Measurements from ENCODE around the gene LTO1.

DNA sequence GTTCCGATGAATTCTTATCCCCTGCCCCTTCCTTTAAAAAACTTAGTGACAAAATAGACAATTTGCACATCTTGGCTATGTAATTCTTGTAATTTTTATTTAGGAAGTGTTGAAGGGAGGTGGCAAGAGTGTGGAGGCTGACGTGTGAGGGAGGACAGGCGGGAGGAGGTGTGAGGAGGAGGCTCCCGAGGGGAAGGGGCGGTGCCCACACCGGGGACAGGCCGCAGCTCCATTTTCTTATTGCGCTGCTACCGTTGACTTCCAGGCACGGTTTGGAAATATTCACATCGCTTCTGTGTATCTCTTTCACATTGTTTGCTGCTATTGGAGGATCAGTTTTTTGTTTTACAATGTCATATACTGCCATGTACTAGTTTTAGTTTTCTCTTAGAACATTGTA, 22.2 kb downstream of the LTO1 start:
- TF ChIP-seq CTCF (IDR thresholded peaks at IDR 0.05) (no peak), POLR2A (IDR thresholded peaks at IDR 0.05) (no peak)
